GM12878 (cell line): ENCODE measurements around the gene HENMT1.

Experiments used
- POLR2A ChIP-seq: IDR thresholded peaks from 2 replicates; pipeline ENCODE4 v1.6.1; 2011; ENCODE audit warnings: low read depth, mild to moderate bottlenecking, low read length
- SMC3 ChIP-seq: IDR thresholded peaks from 2 replicates; pipeline ENCODE4 v1.6.1; 2011; ENCODE audit warnings: low read length, improper control_type of control experiment, borderline replicate concordance
- TF ChIP-seq, protein P1 (sequence below), 3 experiments: IDR thresholded peaks in 2 of 3; conservative IDR thresholded peaks in 1 of 3; 2 replicates each; pipeline ENCODE4 v1.5.1; 2011; ENCODE audit warnings: low read depth in 3 of 3, low read length in 3 of 3, mild to moderate bottlenecking in 3 of 3, control low read depth in 2 of 3, moderate library complexity in 2 of 3, inconsistent platforms in 1 of 3, mixed read lengths in 1 of 3; ENCODE audit not compliant: control insufficient read depth in 2 of 3, insufficient read depth in 1 of 3; ENCODE audit errors: extremely low read depth in 1 of 3

DNA sequence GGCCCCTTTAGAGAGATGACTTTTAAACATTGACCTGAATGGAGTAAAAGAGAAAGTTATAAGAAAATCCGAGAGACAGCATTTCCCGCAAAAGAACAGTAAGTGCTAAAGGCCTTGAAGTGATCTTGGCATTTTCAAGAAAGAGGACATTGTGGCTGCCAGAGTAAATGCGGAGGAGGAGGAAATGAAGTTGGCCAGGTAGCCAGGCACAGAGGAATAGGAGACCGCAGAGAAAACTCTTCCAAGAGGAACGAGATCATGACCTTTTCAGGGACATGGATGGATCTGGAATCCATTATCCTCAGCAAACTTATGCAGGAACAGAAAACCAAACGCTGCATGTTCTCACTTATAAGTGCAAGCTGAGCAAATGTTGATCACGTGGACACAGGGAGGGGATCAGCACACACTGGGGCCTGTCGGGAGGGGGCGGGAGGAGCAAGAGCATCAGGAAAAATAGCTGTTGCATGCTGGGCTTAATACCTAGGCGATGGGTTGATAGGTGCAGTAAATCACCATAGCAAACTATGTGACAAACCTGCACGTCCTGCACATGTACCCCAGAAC, 51.3 kb downstream of the HENMT1 start:
- TF ChIP-seq, protein P1, sequence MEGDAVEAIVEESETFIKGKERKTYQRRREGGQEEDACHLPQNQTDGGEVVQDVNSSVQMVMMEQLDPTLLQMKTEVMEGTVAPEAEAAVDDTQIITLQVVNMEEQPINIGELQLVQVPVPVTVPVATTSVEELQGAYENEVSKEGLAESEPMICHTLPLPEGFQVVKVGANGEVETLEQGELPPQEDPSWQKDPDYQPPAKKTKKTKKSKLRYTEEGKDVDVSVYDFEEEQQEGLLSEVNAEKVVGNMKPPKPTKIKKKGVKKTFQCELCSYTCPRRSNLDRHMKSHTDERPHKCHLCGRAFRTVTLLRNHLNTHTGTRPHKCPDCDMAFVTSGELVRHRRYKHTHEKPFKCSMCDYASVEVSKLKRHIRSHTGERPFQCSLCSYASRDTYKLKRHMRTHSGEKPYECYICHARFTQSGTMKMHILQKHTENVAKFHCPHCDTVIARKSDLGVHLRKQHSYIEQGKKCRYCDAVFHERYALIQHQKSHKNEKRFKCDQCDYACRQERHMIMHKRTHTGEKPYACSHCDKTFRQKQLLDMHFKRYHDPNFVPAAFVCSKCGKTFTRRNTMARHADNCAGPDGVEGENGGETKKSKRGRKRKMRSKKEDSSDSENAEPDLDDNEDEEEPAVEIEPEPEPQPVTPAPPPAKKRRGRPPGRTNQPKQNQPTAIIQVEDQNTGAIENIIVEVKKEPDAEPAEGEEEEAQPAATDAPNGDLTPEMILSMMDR (IDR thresholded peaks at IDR 0.05 in 2 of 3, conservative IDR thresholded peaks at IDR 0.05 in 1 of 3; ENCODE audit: control insufficient read depth in 2 of 3, extremely low read depth in 1 of 3, insufficient read depth in 1 of 3, low read depth in 3 of 3, low read length in 3 of 3), result no peak
- no peak for TF ChIP-seq SMC3
- TF ChIP-seq POLR2A, result no peak
